ENCODE data around the gene RPL31.

The RPL31 gene

DNA sequence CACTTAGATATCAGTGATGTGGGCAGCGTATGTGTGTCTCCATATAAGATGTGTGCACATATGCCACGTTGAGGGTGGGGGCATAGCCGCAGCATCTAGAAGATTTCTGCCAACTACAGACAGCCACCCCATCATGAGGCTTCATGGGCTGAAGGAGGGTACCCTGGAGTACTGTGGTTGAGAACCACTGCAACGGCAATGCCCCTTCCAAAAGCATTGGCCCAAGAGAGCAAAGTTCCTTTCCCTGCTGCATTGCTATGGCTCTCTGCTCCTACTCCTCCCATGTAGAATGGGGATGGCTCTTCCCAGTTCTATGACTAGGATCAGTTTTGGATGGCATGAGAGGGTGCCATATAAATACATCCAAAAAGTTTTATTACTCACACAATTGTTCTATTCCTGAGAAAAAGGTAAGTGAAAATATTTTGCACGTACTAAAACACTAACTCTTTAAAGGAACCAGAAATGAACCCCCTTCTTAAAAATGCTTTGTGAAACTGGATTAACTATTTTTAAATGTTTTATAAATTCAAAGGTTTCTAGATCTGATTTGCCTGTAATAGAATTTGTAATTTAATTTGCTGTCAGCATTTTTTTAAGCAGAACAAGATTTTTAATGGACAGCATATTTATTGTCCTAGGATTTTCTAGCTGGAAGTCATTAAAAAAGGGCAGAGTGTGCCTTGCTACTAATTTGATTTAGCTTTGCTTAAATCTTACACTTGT, 4.4 kb upstream of the RPL31 start:
- no peak for DNase-seq (ENCODE audit: low spot score)

DNA sequence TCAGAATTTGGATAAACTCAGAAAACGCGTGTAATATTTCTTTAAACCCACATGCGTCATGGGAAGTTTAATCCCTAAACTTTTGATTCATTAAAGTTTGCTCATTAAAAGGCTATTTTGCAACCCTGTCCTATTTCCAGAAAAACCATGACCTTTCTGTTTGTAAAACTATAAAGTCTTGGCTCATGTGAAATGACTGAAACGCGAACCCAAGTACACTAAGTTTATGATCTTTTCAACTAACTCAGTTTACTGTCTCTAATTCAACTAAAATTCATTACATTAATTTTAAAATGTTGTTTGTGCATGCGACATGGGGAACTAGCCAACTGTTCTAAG, 3.9 kb upstream of the RPL31 start:
- DNase-seq (ENCODE audit: low spot score): no peak

DNA sequence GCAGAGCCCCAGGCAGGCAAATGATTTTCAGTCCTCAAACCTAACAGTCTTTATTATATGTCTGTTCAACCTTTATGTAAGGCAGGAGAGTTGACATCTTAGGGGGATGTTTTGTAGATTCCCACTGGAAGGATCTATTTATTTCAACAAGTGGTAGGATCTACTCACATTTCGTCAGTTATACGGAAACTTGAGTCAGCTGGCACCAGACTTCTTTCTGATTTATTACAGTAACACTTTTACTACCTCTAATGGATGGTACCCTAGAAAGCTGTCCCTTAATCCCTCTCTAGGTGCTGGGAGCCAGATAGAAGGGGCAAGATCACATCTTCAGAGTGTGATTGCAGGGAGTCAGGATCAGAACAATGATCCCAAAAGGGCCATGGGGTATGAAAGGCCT, 2.1 kb upstream of the RPL31 start:
- DNase-seq (ENCODE audit: low spot score): no peak

DNA sequence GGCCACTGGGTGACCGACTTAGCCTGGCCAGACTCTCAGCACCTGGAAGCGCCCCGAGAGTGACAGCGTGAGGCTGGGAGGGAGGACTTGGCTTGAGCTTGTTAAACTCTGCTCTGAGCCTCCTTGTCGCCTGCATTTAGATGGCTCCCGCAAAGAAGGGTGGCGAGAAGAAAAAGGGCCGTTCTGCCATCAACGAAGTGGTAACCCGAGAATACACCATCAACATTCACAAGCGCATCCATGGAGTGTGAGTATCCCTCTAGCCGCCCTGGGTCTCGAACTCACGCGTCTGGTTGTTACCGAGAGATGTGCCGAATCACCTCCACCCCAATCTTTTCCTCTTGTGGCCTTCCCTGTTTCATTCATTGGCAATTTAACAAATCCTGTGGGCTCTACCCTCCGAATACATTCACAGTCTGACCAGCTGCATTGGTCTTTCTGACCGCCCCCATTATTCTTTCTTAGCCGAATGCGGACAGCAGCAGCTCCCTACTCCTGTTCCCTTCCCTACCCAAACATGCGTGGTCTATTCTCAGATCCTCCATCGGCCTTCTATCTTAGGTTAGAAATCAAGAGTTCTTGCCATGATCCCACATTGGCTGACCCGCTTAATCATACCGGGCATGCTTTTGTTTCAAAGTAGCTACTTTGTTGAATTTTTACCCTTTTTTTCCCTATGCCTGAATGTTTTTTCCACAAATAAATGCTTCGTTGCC, 631 bp downstream of the RPL31 start:
- no peak for DNase-seq (ENCODE audit: low spot score)

DNA sequence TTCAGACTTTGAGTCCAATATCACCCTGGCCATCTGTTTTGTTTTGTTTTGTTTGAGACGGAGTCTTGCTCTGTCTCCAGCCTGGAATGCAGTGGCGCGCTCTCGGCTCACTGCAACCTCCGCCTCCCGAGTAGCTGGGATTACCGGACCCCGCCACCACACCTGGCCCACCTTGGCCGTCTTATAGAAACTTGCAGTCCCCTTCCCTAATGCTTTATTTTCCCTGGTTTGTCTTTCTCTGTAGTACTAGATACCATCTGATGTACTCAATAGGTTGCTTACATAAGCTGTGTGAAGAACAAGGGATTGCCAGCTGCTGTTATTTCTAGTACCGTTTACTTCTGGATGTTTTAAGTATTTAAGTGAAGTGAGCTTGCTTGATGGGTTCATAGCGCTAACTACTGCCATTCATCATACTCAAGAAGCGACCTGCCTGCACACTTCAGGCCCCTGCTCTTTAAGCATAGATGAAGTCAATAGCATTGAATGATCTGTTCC, 1.2 kb downstream of the RPL31 start:
- DNase-seq (ENCODE audit: low spot score): no peak

DNA sequence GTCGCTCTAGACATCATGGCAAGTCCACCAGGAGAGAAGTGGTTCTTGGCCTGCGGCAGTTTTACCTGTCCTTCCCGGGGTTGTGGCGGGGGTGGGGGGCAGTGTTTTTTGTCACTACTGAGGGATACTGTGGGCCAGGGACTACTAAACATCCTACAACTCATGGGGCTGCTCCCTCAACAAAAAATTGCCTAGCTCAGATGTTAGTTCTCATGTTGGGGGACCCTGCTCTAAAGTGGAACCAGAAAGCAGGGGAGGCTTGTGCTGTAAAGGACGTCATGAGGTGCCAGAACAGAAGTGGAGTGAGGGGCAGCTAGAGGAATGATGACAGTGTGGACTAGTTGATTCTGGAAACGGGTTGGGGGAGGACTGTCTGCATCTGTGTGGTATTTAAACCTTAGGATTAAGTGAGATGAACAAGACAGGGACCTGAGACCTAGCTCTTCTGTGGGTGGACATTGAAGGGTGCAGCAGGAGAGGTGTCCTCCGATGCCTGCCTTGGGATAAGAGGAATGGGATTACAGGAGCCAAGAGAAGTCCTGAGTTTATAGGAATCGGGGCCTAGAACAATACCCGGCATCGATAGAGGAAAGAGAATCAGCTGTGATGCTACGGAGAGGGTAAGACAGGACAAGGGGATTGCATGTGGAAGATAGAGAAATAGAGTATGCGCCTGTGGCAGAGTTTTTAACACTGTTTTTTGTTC, 2.7 kb downstream of the RPL31 start:
- no peak for DNase-seq (ENCODE audit: low spot score)

DNA sequence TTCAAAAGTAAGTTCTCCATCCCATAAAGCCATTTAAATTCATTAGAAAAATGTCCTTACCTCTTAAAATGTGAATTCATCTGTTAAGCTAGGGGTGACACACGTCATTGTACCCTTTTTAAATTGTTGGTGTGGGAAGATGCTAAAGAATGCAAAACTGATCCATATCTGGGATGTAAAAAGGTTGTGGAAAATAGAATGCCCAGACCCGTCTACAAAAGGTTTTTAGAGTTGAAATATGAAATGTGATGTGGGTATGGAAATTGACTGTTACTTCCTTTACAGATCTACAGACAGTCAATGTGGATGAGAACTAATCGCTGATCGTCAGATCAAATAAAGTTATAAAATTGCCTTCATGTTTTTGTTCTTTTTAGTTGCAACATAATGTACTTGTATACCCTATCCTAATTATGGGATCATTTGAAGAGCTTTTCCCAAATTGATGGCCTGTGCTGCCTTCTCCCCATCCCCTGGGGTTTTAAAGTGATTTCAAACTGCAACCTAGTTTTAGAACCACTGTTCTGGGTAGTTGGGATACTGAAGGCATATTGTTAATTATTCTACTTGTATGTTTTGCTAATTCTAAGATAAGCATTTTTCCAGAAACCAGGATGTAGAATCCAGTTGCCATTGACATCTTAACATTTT, 4.1 kb downstream of the RPL31 start:
- DNase-seq (ENCODE audit: low spot score): no peak

DNA sequence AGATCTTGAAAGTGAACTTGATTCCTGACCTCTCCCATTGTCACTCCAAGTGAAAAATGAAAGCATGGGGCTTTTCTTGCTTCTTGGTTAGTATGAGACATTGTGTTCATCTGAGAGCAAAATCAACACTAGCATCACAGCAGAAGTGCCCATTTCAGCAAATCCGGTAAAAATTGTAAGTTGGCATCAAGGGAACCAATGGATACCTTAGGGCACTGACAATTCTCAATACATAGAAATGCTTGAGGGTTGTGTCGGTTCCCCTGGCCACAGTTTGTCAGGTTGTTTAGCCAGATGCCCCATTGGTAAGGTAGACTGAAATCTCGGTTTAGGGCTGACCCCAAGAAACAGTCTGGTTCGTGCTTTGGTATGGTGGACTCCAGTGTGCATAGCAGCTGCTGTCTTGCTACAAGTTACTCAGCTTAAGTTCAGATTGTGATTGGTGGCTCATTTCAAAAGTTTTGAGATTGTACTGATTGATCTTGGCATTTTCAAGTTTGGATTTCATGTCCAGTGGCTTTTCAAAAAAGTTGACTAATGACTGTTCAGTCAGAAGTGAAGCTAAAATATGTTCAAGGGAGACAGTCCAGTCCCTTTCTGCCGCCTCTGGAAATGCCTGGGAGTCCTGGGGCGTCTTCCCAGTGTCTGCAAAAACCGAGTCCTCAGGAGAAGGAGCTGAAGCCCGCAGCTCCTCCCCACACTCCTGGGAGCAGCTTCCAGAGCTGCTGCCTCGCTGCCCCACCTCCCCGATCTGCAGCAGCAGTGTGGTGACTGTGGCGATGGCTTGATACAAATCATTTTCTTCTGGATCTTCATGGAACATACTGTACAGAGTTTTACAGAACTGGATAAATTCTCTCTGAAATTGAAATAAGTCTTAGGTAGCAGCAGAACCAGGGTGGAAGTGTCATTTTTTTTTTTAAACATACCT, 5.6 kb downstream of the RPL31 start:
- no peak for DNase-seq (ENCODE audit: low spot score)

DNA sequence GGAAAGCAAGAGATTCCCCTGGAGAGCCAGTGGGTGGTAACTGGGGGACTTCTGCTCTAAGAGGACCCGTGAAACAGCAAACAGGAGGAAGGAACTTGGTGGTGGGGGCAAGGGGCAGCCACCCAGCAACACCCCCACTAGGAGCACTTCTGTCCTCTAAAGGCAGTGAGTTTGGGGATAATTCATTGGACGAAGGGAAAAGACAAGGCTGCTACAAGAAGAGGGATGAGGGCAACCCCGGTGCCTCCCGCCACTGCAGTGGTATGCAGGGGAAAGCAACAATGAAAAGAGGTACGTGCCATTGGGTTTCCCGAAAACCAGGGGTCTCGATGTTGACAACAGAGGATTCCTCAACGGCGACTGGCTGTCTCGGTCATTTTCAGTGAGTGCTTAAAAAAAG, 9.1 kb downstream of the RPL31 start:
- DNase-seq (ENCODE audit: low spot score): no peak

DNA sequence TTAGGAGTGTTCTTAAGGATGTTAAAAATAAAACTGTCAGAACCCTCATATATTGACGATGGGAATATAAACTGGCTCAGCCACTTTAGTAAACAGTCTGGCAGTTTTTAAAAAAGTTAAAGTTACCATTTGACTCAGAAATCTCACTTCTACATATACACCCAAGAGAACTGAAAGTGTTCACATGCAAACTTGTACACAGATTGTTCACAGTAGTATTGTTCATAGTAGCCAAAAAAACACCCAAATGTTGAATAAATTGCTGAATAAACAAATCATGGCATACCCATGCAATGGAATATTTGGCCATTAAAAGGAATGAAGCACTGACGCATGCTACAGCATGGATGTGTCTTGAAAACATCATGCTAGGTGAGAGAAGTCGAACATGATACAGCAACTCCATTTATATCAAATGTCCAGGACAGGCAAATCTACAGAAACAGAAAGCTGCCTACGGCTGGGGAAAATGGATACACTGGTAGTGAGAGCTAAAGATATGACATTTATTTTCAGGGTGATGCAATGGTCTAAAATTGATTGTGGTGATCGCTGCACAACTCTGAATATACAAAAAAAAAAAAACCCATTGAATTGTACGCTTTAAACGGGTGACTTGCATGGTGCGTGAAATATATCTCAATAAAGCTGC, 10.1 kb downstream of the RPL31 start:
- no peak for DNase-seq (ENCODE audit: low spot score)

DNA sequence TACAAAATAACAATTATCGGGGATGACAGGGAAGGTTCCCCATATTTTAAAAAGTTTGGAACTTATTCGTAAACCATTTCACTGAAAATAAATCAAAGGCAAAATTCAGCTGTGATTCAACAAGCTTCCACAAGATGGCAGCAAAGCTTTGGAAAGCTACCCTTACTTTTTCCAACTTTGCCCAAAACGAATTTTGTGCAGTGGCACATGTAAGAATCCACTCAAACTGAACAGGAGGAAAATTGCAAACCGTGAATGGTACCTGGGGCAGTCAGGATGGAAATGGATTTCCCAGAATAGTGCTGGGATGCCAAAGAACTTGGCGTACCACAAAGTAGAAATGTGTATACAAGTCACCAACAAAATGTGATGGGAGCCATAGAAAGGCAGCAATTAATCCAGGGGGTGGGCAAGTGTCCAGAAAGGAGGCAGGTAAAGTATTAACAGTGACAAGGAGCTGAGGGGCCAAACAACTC, 10.7 kb downstream of the RPL31 start:
- peak; percentile 43 for DNase-seq (ENCODE audit: low spot score)

DNA sequence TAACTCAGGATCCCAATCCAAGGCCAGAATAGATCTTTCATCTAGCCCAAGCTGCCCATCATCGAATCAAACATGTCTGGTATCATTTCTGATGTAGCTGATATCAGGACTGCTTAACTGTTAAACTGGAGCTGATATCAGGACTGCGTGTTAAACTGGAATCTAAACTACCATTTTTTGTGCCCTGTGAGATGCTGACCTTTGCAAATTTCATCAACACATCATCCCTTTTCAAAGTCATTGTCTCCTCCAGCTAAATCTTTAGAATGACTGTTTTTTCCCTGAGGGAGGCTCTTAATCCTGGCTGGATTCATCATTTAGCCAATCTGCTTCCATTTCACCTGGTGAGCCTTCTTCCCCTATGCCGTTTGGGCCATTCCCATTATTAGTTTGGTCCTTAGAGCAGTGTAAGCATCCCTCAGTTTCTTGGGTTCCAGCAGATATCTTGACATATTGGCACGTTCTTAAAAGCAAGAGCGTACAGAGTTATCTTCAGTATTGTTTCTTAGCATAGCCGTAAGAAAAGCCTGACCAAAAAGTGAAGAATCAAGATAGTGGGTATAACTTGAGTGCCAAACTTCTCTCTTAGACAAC, 12.3 kb downstream of the RPL31 start:
- DNase-seq (ENCODE audit: low spot score): no peak

DNA sequence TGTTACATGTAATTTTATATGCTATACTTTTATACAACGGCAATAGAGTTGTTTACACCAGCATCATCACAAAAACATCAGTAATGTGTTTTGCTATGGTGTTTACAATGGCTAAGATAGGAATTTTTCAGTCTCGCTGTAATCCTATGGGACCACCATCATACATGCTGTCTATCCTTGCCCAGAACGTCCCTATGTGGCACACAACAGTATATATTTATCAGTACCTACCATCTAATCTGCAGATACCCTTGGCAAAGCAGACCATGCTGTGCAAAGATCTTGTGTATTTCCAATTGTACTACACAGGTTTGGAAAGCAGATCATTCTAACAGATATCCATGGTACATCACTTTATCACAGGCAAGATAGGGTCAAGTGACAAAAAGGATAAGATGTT, 15.3 kb downstream of the RPL31 start:
- DNase-seq (ENCODE audit: low spot score): no peak

DNA sequence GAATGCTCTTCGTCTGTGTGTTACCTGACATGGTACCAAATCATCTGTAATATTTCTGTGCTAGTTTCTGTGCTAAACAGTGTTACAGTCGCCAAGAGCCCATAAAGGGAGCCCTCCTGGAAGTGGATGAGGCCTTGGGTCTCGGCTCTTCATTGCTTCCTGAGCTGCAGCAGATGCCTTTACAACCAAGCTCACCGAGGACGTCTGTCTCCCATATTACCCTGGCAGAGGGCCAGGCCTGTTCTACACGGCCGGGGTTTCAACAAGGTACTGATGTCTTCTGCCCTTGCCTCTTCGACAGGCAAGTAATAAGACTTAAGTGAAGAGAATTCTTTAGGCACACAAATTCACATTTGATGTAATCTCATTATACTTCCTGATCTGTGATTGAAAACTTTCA, 16.8 kb downstream of the RPL31 start:
- no peak for DNase-seq (ENCODE audit: low spot score)

DNA sequence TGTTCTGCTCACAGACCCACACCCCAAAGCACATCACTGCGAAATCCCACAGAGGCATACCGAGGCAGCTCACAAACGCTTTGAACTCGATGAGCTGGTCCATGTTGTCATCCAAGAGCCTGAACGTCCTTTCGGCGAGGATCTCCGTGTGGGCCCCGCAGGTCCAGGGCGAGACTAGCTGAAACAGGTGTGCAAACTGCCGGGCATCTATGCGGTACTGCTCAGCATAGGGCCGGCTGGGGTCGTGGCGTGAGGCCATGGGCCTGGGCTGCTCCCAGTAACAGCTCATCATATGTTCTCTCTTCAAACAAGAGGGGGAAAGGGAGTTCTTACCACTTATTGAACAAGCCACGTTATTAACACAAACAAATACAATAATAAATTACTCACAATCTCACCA, 20.1 kb downstream of the RPL31 start:
- DNase-seq (ENCODE audit: low spot score): no peak

DNA sequence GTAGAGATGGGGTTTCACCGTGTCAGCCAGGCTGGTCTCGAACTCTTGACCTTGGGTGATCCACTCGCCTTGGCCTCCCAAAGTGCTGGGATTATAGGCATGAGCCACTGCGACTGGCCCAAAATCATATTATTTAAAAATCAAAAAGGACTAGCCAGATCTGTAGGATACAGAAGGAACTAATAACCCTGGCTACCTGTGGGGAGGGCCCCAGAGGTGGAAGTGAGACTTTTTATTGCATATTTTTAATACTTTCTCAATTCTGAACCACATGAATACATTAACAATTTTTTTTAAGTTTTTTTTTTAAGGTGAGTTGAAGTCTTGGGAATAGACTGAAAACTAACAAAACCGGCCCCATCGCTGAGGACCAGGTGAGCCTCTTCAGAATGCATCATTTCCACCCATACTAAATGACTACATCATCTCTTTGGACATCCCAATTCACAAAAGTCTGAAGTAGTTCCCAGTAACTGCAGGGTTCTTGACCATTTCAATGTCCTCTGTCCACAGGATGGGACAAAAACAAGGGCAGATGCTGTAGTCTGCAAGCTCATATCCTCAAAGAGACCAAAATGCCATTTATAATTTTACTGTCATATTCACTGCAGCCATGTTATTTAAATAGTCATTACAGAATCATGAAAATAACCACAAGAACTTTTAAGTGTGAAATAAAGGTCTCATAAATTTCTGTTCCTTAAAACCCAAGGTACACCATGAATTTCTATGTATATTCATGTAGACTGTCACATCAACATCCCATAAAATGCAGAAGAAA, 21.4 kb downstream of the RPL31 start:
- DNase-seq (ENCODE audit: low spot score): no peak

DNA sequence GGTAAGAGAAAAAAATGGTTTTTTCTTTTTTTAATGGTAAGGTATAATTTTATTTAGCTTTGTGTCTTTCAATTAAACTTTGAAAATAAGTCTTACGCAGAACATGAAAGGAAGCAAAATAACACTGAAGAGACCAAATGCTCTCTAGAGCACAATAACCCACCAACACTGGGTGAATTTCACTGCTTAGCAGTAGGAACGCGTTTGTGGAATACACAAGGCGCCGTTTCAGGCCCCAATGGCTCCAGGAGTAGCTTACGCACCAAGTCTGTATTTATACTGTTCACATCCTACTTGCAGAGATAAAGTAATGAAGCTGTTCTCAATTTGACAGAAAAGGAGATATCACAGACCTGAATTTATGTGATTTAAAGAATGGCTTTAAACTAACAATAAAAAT, 23.5 kb downstream of the RPL31 start:
- no peak for DNase-seq (ENCODE audit: low spot score)

DNA sequence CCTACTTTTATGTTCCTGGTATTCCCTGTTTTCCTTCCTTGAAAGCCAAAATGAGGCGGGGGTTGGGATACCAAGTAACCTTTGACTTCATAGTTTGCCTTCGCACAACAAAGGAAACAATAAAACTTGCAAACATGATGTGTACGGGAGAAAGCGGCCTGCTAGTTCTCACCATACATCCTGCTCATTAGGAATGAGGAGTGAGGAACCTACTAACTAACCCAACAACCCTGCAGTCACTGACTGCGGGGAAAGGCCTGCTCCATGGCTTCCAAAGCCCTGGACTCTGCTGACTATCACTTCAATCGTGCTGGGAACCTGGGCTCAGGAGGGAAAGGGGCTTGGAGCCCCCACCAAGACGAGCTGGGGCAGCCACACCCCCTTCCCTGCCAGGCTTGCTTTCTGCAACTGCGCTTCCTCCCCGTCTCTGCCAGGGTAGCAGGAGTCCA, 24.2 kb downstream of the RPL31 start:
- DNase-seq (ENCODE audit: low spot score): no peak

DNA sequence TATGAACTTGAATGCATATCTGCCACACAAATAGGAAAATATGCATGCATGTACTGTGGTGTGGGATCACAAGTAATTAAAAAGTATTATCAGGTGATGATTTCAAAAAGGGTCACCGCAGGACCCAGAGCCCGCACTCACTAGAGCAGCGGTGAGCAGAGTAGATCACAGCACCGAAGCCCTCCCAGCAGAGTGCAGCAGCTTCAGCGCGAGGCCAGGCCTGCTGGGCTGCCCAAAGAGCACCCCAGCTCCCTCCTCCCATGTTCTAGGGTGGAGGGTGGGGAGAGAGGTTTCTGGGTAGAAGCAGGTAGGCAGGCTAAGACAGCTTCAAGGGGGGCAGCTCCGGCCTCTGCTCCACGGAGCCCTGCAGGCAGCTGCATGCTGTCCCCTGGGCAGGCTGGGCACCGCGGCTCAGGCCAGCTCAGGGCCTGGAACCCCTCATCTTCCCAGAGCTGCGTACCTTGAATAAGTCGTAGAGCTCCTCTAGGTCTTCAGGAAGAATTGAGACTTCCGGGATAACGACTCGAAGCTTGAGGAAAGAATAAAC, 24.9 kb downstream of the RPL31 start:
- DNase-seq (ENCODE audit: low spot score): no peak
